ENCODE data around the gene TEX28.
"Not testable (repeated sequence)": the region's sequence is repeated elsewhere in the genome, so short reads cannot be mapped to it uniquely, and the experiment has no call there.

Gene TEX28

GRCh38 chrX:154239982-154240503 lies 54.9 kb downstream of the TEX28 start:
- DNase-seq, result not testable (repeated sequence)

GRCh38 chrX:154238939-154239559 lies 55.9 kb downstream of the TEX28 start:
- not testable (repeated sequence) for DNase-seq

DNA sequence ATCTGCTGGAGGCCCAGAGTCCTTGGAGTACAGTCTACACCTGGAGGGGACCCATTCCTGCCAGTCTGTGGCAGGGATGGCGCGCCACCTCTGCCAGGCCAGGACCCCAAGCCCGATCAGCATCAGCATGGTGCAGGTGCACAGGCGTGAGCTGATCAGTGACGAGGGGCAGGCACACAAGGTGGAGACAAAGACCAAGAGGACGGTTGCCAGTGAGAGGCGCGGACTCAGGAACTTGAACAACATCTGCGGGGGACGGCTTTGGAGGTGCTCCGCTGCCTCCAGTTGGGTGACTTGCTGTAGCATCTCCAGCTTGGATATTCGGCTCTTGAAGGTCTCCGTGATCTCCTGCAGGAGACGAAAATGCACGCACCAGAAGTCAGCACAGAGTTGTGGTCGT lies 61.3 kb downstream of the TEX28 start:
- DNase-seq, result not testable (repeated sequence)

DNA sequence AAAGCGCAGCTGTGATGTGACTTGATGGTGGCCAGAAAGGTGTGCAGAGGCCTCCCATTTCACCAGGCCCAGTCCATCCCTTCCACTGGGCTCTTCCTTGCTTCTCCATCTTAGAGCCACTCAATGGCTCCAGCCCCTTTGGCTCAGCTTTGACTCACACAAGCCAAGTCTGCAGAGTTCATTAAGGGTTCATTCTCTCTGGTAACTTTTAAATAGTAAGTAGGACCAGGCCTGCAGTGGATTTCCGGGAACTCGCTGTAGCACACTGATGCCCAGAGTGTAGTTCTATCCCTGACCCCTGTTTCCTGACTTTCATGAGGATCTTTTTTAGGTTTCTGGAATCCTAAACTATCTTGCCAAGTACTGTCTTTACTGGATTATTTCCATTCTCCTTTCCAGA lies 63.5 kb downstream of the TEX28 start:
- DNase-seq, result not testable (repeated sequence)

DNA sequence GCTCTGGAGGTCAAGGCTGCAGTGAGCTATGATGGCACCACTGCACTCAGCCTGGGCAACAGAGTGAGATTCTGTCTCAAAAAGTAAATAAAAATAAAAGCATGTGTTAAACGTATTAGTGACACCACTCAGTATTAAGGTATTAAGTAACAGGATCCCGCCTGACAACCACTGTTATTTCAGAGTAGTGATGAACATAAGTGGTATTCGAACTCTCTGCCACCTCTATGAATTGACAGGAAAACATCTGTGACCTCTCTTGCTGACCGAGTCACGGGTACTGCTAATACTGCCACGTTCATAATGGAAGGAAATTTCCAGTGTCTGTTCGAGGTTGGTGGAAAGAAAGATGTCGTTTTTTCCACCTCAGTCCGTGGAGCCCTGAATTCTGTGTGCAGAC lies 68.2 kb downstream of the TEX28 start:
- not testable (repeated sequence) for DNase-seq

GRCh38 chrX:154225292-154225691 lies 69.6 kb downstream of the TEX28 start:
- not testable (repeated sequence) for DNase-seq

Measured in NK-92 treated with Interleukin-12 subunit alpha and Interleukin-12 subunit beta, amount 100 ng/mL, for 24 hours (cell line).